ENCODE results near the gene FAT1.

DNA sequence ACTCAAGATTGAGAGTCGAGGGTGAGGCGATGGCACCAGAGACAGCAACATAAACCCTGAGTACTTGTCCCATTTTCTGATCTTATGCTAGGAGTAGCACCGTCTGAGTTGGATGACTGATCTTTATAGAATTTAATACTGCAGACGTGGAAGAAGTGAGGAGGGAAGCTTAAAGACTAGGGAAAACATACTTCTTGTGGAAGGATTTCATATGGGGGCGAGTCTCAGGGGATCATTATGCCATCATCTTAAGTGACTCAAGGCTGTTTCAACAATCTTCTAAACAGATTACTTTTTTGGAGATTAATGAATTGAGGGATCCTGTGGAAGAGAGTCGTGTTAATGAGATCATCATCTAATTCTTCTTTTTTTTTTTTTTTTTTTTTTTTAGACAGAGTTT lies 17.2 kb upstream of the FAT1 start:
- TF ChIP-seq, protein P1, sequence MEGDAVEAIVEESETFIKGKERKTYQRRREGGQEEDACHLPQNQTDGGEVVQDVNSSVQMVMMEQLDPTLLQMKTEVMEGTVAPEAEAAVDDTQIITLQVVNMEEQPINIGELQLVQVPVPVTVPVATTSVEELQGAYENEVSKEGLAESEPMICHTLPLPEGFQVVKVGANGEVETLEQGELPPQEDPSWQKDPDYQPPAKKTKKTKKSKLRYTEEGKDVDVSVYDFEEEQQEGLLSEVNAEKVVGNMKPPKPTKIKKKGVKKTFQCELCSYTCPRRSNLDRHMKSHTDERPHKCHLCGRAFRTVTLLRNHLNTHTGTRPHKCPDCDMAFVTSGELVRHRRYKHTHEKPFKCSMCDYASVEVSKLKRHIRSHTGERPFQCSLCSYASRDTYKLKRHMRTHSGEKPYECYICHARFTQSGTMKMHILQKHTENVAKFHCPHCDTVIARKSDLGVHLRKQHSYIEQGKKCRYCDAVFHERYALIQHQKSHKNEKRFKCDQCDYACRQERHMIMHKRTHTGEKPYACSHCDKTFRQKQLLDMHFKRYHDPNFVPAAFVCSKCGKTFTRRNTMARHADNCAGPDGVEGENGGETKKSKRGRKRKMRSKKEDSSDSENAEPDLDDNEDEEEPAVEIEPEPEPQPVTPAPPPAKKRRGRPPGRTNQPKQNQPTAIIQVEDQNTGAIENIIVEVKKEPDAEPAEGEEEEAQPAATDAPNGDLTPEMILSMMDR (IDR thresholded peaks at IDR 0.05) = no peak
- no peak for TF ChIP-seq POLR2A (IDR thresholded peaks at IDR 0.05)
